ENCODE data around the gene BCR. TPM values are rescaled to one million over a fixed set of nuclear protein-coding genes. Genes with fewer than 3 reads are reported as not detected.

The BCR gene
- total and polyA plus RNA-seq, 4 donors = 5.3 to 120 (median 71.8) TPM

DNA sequence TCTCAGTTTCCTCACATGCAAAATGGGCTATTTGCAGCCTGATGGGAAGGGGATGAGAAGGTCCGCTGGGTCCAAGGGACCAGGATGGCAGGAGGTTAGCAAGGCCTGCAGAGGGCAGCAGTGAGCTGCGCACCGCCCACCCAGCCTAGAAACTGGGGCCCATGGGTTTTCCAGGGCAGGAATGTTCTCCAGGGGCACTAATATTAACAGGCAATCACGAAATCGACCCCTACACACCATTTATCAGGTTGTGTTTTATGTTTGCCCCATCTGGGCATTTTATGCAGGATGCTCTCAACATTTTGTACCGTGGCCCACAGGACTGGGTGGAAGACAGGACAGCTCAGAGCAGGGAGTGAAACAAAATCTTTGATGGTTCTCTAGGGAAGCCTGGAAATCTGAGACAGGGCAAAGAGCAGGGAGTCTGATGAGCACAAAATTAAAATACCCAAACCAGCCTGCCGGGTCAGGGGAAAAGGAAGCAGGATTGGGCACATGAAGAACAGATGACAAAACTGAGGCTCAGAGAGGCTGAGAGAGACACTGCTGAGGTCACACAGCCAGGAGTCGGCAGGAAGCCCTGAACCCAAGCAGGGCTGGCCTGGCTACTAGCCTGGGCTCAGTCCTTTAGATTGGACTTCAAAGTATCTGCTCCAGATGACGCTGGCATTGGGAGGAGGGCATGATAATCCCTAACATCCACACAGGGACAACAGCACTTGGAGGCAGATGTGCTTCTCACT lies 1.6 kb upstream of the BCR start:
- H3K27ac ChIP-seq (ENCODE audit: low read depth in 1 of 2, low read length in 2 of 2) = peak overlapping the region in 1 of 2 donors; percentile 42
- H3K9me3 ChIP-seq (ENCODE audit: control insufficient read depth, low read length) = no peaks in the 10 kb centered on the region
- H3K4me1 ChIP-seq (ENCODE audit: control insufficient read depth in 1 of 2, insufficient read depth in 2 of 2, low read length in 2 of 2) = no peaks in the 10 kb centered on the region
- no peaks in the 10 kb centered on the region for H3K36me3 ChIP-seq (ENCODE audit: control insufficient read depth in 1 of 2, insufficient read depth in 2 of 2, low read length in 1 of 2)
- no peaks in the 10 kb centered on the region for H3K27me3 ChIP-seq (ENCODE audit: control insufficient read depth in 1 of 2, insufficient read depth in 2 of 2, low read length in 1 of 2)
- H3K4me3 ChIP-seq (ENCODE audit: low read length in 2 of 2) = no peak overlapping the region
- WGBS, 2 donors = 22 to 23% methylated on average over 9 of the region's 9 CpGs
- ATAC-seq (ENCODE audit: low FRiP score) = peak; percentile 82
- peak; percentile 75 to 91 for DNase-seq
- intact Hi-C loops (cut with DNase I) = loop anchor here (1.0 to 10.0 kb wide), 4 partner anchors 103 to 356 kb away; no protein-coding TSS in a partner anchor

DNA sequence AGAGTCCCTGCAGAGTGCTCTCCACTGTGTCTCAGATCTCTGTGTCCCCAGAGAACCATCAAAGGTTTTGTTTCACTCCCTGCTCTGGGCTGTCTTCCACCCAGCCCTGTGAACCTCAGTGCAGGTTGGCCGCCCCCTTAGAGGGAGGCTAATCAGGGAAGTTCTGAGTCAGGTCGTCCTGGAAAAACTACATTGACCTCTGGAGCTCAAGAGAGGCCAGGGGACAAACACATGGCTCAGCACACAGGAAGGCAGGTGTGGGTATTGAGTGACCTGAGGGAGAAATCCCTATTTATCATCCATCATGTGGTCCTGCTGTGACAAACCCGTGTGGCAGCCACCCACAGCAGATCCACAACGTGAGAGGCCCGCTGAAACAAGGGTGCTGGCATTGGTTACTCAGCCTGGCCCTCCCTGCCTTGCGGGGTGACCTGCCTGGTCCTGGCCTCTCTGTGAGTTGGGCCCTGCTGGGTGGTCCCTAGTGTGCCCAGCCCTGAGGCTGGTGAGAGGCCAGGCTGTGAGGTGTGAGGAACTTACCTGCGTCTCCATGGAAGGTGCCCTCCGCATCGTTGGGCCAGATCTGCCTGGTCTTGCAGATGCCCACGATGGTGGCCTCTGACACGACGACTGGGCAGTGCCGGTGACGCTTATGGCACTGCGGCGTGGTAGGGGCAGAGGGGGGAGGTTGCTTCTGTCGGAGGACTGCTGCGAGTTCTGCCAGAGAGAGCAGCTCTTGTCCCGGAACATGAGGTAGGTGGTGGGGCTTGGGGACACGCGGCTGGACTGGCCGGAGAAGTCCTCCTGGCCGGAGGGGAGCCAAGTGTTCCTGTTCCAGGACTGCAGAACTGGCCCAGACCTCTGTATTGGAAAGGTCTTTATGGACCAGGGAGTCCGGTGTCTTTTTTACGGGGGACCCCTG lies 669 bp upstream of the BCR start:
- no peaks in the 10 kb centered on the region for H3K27me3 ChIP-seq (ENCODE audit: control insufficient read depth in 1 of 2, insufficient read depth in 2 of 2, low read length in 1 of 2)
- no peaks in the 10 kb centered on the region for H3K9me3 ChIP-seq (ENCODE audit: control insufficient read depth, low read length)
- DNase-seq = peak; percentile 63 to 85
- H3K36me3 ChIP-seq (ENCODE audit: control insufficient read depth in 1 of 2, insufficient read depth in 2 of 2, low read length in 1 of 2) = no peaks in the 10 kb centered on the region
- intact Hi-C loops (cut with DNase I) = loop anchor here (2.0 to 10.0 kb wide), 3 partner anchors 38 to 355 kb away; no protein-coding TSS in a partner anchor
- ATAC-seq (ENCODE audit: low FRiP score) = peak; percentile 41
- WGBS, 2 donors = 17% methylated on average over 25 of the region's 25 CpGs
- peak overlapping the region; percentile 8 to 68 for H3K4me3 ChIP-seq (ENCODE audit: low read length in 2 of 2)
- no peaks in the 10 kb centered on the region for H3K4me1 ChIP-seq (ENCODE audit: control insufficient read depth in 1 of 2, insufficient read depth in 2 of 2, low read length in 2 of 2)
- H3K27ac ChIP-seq (ENCODE audit: low read depth in 1 of 2, low read length in 2 of 2) = peak overlapping the region in 1 of 2 donors; percentile 42

DNA sequence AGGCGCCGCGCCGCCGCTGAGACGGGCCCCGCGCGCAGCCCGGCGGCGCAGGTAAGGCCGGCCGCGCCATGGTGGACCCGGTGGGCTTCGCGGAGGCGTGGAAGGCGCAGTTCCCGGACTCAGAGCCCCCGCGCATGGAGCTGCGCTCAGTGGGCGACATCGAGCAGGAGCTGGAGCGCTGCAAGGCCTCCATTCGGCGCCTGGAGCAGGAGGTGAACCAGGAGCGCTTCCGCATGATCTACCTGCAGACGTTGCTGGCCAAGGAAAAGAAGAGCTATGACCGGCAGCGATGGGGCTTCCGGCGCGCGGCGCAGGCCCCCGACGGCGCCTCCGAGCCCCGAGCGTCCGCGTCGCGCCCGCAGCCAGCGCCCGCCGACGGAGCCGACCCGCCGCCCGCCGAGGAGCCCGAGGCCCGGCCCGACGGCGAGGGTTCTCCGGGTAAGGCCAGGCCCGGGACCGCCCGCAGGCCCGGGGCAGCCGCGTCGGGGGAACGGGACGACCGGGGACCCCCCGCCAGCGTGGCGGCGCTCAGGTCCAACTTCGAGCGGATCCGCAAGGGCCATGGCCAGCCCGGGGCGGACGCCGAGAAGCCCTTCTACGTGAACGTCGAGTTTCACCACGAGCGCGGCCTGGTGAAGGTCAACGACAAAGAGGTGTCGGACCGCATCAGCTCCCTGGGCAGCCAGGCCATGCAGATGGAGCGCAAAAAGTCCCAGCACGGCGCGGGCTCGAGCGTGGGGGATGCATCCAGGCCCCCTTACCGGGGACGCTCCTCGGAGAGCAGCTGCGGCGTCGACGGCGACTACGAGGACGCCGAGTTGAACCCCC lies 798 bp downstream of the BCR start:
- H3K27ac ChIP-seq (ENCODE audit: low read depth in 1 of 2, low read length in 2 of 2) = peak overlapping the region in 1 of 2 donors; percentile 46
- intact Hi-C loops (cut with DNase I) = loop anchor here in 1 of 2 donors (5.0 kb wide), 1 partner anchor 36 kb away; no protein-coding TSS in a partner anchor
- H3K4me1 ChIP-seq (ENCODE audit: control insufficient read depth in 1 of 2, insufficient read depth in 2 of 2, low read length in 2 of 2) = no peaks in the 10 kb centered on the region
- no peaks in the 10 kb centered on the region for H3K27me3 ChIP-seq (ENCODE audit: control insufficient read depth in 1 of 2, insufficient read depth in 2 of 2, low read length in 1 of 2)
- 14 to 15% methylated on average over 96 to 112 of the region's 112 CpGs for WGBS, 2 donors
- no peaks in the 10 kb centered on the region for H3K36me3 ChIP-seq (ENCODE audit: control insufficient read depth in 1 of 2, insufficient read depth in 2 of 2, low read length in 1 of 2)
- peak overlapping the region; percentile 61 to 68 for H3K4me3 ChIP-seq (ENCODE audit: low read length in 2 of 2)
- DNase-seq (peak; percentile 62 to 83), ATAC-seq (ENCODE audit: low FRiP score) (no peak)
- H3K9me3 ChIP-seq (ENCODE audit: control insufficient read depth, low read length) = no peaks in the 10 kb centered on the region

DNA sequence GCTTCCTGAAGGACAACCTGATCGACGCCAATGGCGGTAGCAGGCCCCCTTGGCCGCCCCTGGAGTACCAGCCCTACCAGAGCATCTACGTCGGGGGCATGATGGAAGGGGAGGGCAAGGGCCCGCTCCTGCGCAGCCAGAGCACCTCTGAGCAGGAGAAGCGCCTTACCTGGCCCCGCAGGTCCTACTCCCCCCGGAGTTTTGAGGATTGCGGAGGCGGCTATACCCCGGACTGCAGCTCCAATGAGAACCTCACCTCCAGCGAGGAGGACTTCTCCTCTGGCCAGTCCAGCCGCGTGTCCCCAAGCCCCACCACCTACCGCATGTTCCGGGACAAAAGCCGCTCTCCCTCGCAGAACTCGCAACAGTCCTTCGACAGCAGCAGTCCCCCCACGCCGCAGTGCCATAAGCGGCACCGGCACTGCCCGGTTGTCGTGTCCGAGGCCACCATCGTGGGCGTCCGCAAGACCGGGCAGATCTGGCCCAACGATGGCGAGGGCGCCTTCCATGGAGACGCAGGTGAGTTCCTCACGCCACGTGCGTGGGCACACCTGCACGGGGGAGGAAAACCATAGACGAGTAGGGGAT lies 1.5 kb downstream of the BCR start:
- H3K27ac ChIP-seq (ENCODE audit: low read depth in 1 of 2, low read length in 2 of 2) = peak overlapping the region in 1 of 2 donors; percentile 9
- H3K4me3 ChIP-seq (ENCODE audit: low read length in 2 of 2) = peak overlapping the region; percentile 61 to 68
- no peaks in the 10 kb centered on the region for H3K27me3 ChIP-seq (ENCODE audit: control insufficient read depth in 1 of 2, insufficient read depth in 2 of 2, low read length in 1 of 2)
- no peaks in the 10 kb centered on the region for H3K4me1 ChIP-seq (ENCODE audit: control insufficient read depth in 1 of 2, insufficient read depth in 2 of 2, low read length in 2 of 2)
- DNase-seq = no peak
- no peaks in the 10 kb centered on the region for H3K36me3 ChIP-seq (ENCODE audit: control insufficient read depth in 1 of 2, insufficient read depth in 2 of 2, low read length in 1 of 2)
- intact Hi-C loops (cut with DNase I) = loop anchor here in 1 of 2 donors (5.0 kb wide), 1 partner anchor 35 kb away; no protein-coding TSS in a partner anchor
- no peaks in the 10 kb centered on the region for H3K9me3 ChIP-seq (ENCODE audit: control insufficient read depth, low read length)
- WGBS, 2 donors = 73 to 77% methylated on average over 43 of the region's 43 CpGs
- no peak for ATAC-seq (ENCODE audit: low FRiP score)

DNA sequence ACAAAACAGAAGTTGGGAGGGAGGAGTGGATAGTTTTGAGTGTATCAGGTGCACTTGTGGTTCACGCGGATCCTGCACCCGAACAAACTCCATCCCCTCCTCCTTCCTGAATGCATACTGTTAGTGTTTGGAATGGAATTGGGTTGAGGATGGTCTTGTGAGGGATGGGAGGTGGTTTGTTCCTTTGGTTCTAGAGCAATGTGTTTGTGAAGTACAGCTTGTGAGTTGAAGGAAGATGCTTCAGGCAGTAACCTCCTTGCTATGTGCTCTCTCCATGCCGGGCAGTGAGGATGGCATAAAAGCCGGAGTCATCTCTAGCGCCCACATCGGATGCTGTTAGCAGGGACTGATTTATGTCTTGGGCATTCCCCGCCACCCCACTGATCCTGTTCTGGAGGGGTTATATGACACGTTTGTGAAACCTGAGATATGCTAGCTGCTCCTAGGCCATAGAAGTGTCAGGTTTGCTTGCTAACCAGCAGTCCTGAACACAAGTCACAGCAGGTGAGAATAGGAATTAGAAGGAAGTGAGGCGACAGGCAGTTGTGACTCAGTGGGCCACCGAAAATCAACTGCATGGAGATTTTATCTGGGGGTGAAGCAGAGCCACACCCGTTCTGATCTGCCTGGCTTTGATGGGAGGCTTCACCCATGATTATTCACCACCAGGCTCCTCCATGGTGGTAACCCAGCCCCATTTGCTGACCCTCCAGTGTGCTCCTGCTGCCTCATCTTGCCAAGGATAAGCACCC lies 2.2 kb downstream of the BCR start:
- H3K27me3 ChIP-seq (ENCODE audit: control insufficient read depth in 1 of 2, insufficient read depth in 2 of 2, low read length in 1 of 2) = no peaks in the 10 kb centered on the region
- ATAC-seq (ENCODE audit: low FRiP score) = no peak
- intact Hi-C loops (cut with DNase I) = loop anchor here in 1 of 2 donors (5.0 kb wide), 1 partner anchor 35 kb away; no protein-coding TSS in a partner anchor
- WGBS, 2 donors = 35 to 45% methylated on average over 12 of the region's 12 CpGs
- H3K4me1 ChIP-seq (ENCODE audit: control insufficient read depth in 1 of 2, insufficient read depth in 2 of 2, low read length in 2 of 2) = no peaks in the 10 kb centered on the region
- H3K36me3 ChIP-seq (ENCODE audit: control insufficient read depth in 1 of 2, insufficient read depth in 2 of 2, low read length in 1 of 2) = no peaks in the 10 kb centered on the region
- peak overlapping the region; percentile 36 to 68 for H3K4me3 ChIP-seq (ENCODE audit: low read length in 2 of 2)
- peak overlapping the region in 1 of 2 donors; percentile 27 for H3K27ac ChIP-seq (ENCODE audit: low read depth in 1 of 2, low read length in 2 of 2)
- no peaks in the 10 kb centered on the region for H3K9me3 ChIP-seq (ENCODE audit: control insufficient read depth, low read length)
- DNase-seq = no peak

DNA sequence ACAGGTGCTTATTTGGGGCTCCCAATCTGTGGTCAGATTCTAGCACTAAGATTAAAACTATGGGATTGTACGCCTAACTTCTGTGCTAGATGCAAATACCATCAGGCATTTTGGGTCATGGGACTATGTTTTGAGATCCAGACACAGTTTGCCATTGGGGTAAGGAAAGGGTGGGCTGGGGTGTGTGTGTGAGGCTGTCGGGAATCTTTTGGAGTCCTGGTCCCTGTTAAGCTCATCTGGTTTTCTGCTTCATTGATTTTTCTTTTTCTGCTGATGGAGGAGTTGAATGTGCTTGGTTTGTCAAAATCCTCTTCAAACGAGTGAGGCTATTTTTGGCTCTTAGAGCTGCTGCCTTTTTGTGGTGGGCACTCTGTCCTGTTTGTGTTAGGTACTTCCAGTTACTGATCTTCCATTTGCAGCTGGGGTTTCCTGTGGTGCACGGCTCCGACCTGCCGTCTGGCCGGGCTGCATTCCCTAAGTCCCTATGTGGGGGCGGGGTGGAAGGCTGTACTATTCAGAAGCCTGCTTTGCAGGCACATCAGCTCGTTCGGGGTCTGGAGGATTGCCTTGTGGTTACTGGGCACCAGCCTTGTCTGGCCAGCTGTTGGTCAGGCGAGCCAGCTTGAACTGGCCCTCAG lies 2.9 kb downstream of the BCR start:
- no peaks in the 10 kb centered on the region for H3K9me3 ChIP-seq (ENCODE audit: control insufficient read depth, low read length)
- ATAC-seq (ENCODE audit: low FRiP score) (peak; percentile 29), DNase-seq (peak in 1 of 2 donors; percentile 78)
- peak overlapping the region; percentile 36 to 68 for H3K4me3 ChIP-seq (ENCODE audit: low read length in 2 of 2)
- H3K36me3 ChIP-seq (ENCODE audit: control insufficient read depth in 1 of 2, insufficient read depth in 2 of 2, low read length in 1 of 2) = no peaks in the 10 kb centered on the region
- H3K27ac ChIP-seq (ENCODE audit: low read depth in 1 of 2, low read length in 2 of 2) = peak overlapping the region in 1 of 2 donors; percentile 27
- intact Hi-C loops (cut with DNase I) = loop anchor here in 1 of 2 donors (5.0 kb wide), 1 partner anchor 34 kb away; no protein-coding TSS in a partner anchor
- no peaks in the 10 kb centered on the region for H3K4me1 ChIP-seq (ENCODE audit: control insufficient read depth in 1 of 2, insufficient read depth in 2 of 2, low read length in 2 of 2)
- WGBS, 2 donors = 7 to 9% methylated on average over 11 of the region's 11 CpGs
- no peaks in the 10 kb centered on the region for H3K27me3 ChIP-seq (ENCODE audit: control insufficient read depth in 1 of 2, insufficient read depth in 2 of 2, low read length in 1 of 2)

DNA sequence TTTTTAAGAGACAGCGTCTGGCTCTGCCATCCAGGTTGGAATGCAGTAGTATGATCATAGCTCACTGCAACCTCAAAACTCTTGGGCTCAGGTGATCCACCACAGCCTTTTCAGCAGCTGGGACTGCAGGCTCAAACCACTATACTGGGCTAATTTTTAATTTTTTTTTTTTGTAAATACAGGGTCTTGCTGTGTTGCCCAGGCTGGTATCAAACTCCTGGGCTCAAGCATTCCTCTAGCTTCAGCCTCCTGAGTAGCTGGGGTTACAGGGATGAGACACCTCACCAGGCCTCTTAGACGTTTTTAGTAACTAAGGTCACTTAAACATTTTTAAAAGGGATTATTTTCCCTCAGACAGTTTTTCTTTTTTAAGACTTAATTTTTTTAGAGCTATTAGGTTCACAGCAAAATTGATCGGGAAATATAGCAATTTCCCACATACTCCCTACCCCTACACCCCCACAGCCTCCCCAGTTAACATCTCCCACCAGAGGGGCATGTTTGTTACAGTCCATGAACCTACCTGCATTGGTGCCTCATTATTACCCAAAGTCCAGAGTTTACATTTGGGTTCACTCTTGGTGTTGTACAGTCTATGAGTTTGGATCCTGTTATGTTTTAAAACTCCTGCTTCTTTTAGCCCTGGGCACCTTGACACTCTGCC lies 3.9 kb downstream of the BCR start:
- no peak for ATAC-seq (ENCODE audit: low FRiP score)
- 59 to 67% methylated on average over 3 of the region's 3 CpGs for WGBS, 2 donors
- Histone ChIP-seq H3K9me3 (ENCODE audit: control insufficient read depth, low read length) (no peaks in the 10 kb centered on the region), H3K36me3 (ENCODE audit: control insufficient read depth in 1 of 2, insufficient read depth in 2 of 2, low read length in 1 of 2) (no peaks in the 10 kb centered on the region), H3K4me1 (ENCODE audit: control insufficient read depth in 1 of 2, insufficient read depth in 2 of 2, low read length in 2 of 2) (no peaks in the 10 kb centered on the region), H3K27me3 (ENCODE audit: control insufficient read depth in 1 of 2, insufficient read depth in 2 of 2, low read length in 1 of 2) (no peaks in the 10 kb centered on the region), H3K27ac (ENCODE audit: low read depth in 1 of 2, low read length in 2 of 2) (no peak overlapping the region), H3K4me3 (ENCODE audit: low read length in 2 of 2) (no peak overlapping the region)
- no peak for DNase-seq
- intact Hi-C loops (cut with DNase I) = loop anchor here in 1 of 2 donors (5.0 kb wide), 1 partner anchor 33 kb away; no protein-coding TSS in a partner anchor

Data from aorta (tissue), 5 donors.